Stimulated activated CD8-positive, alpha-beta memory T cell treated with anti-CD3 and anti-CD28 coated beads, Interleukin-12 subunit alpha, Interleukin-12 subunit beta, amount 100 ng/mL, for 24 hours (primary cell): Measurements from ENCODE around the gene NPAS3.

ENCODE experiments used
- DNase-seq: peaks from one replicate; pipeline ENCODE4 v3.0.0-alpha.2; 2020; ENCODE audit errors: extremely low read depth

Gene NPAS3

GRCh38 chr14:33435911-33436689 lies 497.4 kb downstream of the NPAS3 start:
- DNase-seq: no peak

- DNase-seq: no peak
These were observed 503.0 kb downstream of the NPAS3 start for GRCh38 chr14:33441633-33442032.

- no peak for DNase-seq
These were observed 505.5 kb downstream of the NPAS3 start for GRCh38 chr14:33444136-33444535.

GRCh38 chr14:33449268-33449667 lies 510.6 kb downstream of the NPAS3 start:
- no peak for DNase-seq

- DNase-seq: no peak
These were observed 511.2 kb downstream of the NPAS3 start for GRCh38 chr14:33449703-33450395.

- DNase-seq: no peak
These were observed 511.7 kb downstream of the NPAS3 start for GRCh38 chr14:33450416-33450815.

- DNase-seq: no peak
These were observed 512.5 kb downstream of the NPAS3 start for GRCh38 chr14:33451211-33451610.

GRCh38 chr14:33452995-33453394 lies 514.3 kb downstream of the NPAS3 start:
- no peak for DNase-seq

GRCh38 chr14:33454022-33454595 lies 515.4 kb downstream of the NPAS3 start:
- no peak for DNase-seq

- DNase-seq: no peak
These were observed 516.0 kb downstream of the NPAS3 start for GRCh38 chr14:33454707-33455106.

- no peak for DNase-seq
These were observed 517.1 kb downstream of the NPAS3 start for GRCh38 chr14:33455654-33456345.

GRCh38 chr14:33457021-33457420 lies 518.3 kb downstream of the NPAS3 start:
- DNase-seq: no peak

GRCh38 chr14:33457617-33458016 lies 518.9 kb downstream of the NPAS3 start:
- no peak for DNase-seq

GRCh38 chr14:33460164-33460563 lies 521.5 kb downstream of the NPAS3 start:
- DNase-seq: no peak

GRCh38 chr14:33461036-33461435 lies 522.4 kb downstream of the NPAS3 start:
- DNase-seq: no peak

GRCh38 chr14:33463731-33464130 lies 525.1 kb downstream of the NPAS3 start:
- DNase-seq: no peak

- no peak for DNase-seq
These were observed 525.7 kb downstream of the NPAS3 start for GRCh38 chr14:33464254-33464962.

GRCh38 chr14:33465846-33466700 lies 527.4 kb downstream of the NPAS3 start:
- no peak for DNase-seq

GRCh38 chr14:33467971-33468370 lies 529.3 kb downstream of the NPAS3 start:
- no peak for DNase-seq

- DNase-seq: no peak
These were observed 531.2 kb downstream of the NPAS3 start for GRCh38 chr14:33469898-33470297.

- DNase-seq: no peak
These were observed 533.1 kb downstream of the NPAS3 start for GRCh38 chr14:33471776-33472175.
